Endometrial microvascular endothelial cells (primary cell): ENCODE results near the gene MAGEC2. TPM values are rescaled to one million over a fixed set of nuclear protein-coding genes. Genes with fewer than 3 reads are reported as not detected.

Experiments used
- in situ Hi-C: cut with HindIII; loops from 2 replicates; pipeline ENCODE4 v1.10.0; 2017; ENCODE audit warnings: low sequenced_read_pairs, low pct_unique_long_range_greater_than_20kb; ENCODE audit errors: inconsistent ontology term
- total RNA-seq: library from RNA; depleted of rRNA; stranded (reverse); fragments of >200 nt; gene quantifications from one replicate; pipeline ENCODE4 v1.2.3, GENCODE V29; 2015; ENCODE audit errors: inconsistent ontology term

Gene MAGEC2, protein sequence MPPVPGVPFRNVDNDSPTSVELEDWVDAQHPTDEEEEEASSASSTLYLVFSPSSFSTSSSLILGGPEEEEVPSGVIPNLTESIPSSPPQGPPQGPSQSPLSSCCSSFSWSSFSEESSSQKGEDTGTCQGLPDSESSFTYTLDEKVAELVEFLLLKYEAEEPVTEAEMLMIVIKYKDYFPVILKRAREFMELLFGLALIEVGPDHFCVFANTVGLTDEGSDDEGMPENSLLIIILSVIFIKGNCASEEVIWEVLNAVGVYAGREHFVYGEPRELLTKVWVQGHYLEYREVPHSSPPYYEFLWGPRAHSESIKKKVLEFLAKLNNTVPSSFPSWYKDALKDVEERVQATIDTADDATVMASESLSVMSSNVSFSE
- total RNA-seq = not detected

GRCh38 chrX:142204522-142205433 is at the start of gene MAGEC2:
MAGEC2 (minus strand) TSS chrX:142205290; CDS start chrX:142203987, 1,303 bp downstream.
- in situ Hi-C loops = no loop called here

DNA sequence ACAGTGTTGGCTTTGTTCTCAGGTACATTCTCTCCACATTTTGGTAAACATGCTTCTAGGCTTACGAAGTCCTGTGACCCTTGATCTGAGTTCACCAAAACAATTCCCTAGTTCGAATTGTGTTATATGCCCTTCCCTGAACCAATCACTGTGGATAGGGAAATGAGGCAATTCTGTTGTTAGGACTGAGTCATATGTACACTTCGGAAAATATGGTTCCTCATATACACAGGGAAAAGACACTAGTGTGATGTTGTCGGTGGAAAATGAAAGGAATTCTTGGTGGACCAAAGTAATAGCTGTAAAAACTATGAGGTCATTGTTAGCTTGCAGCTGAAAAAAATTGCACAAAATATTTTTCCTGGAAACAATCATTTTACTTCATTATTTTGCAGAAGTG is 46.6 kb upstream of the MAGEC2 start:
- in situ Hi-C loops = no loop called here

GRCh38 chrX:142251202-142251601 is 46.1 kb upstream of the MAGEC2 start:
- in situ Hi-C loops = no loop called here

- in situ Hi-C loops = no loop called here
These were observed 45.4 kb upstream of the MAGEC2 start for GRCh38 chrX:142250502-142250901.

- in situ Hi-C loops = no loop called here
These were observed 44.6 kb upstream of the MAGEC2 start for GRCh38 chrX:142249721-142250120.

DNA sequence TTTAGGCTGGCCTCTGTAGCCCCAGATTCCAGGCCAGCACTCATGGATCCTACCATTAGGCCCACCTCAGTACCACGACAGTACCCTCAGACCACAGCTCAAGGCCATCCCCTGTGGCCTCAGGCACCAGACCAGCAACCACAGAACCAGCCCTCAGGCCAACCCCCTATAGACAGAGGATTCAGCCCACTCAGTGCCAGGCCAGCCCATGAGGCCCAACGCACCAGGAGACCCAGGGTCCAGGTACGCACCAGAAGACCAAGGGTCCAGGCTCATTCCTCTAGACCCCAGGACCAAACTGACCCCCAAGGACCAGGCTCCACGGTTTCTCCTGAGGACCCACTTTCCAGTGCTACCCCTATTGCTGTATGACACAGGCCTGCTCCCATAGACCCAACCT is 39.5 kb upstream of the MAGEC2 start:
- in situ Hi-C loops = no loop called here

DNA sequence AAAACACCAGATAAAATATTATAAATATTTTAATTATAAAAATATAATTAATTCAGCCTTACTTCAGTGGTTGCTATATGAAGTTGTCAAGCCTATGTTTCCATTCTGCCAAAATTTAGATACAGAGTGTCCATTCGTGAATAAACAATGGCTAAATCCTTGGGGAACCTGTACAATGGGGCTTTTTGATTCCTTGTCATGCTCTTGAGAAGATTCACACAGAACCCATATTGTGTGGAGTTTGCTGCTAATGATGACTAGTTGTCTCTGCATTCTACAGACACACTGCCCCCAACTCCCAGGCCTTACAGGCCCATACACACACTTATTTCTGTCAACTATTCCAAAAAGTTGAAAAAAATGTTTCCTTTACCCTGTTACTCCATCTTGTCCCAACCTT is 33.4 kb upstream of the MAGEC2 start:
- in situ Hi-C loops = no loop called here

- in situ Hi-C loops = no loop called here
These were observed 28.3 kb upstream of the MAGEC2 start for GRCh38 chrX:142233400-142233799.

DNA sequence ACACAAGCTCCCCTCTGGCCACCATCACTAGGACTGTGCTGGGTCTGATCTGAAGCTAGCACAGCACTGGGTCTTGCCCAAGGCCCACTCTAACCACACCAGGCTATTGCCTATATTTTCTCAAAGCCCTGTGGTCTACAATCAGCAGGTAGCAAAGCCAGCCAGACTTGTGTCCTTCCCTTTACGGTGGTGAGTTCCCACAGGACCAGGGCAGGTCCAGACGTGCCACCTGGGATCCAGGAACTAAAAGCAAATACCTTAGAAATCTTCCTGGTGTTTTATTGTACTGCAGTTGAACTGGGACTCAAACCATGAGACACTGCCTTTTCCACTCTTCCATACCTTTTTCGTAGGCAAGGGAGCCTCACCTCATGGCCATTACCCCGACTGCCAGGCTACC is 9.0 kb upstream of the MAGEC2 start:
- in situ Hi-C loops = no loop called here

DNA sequence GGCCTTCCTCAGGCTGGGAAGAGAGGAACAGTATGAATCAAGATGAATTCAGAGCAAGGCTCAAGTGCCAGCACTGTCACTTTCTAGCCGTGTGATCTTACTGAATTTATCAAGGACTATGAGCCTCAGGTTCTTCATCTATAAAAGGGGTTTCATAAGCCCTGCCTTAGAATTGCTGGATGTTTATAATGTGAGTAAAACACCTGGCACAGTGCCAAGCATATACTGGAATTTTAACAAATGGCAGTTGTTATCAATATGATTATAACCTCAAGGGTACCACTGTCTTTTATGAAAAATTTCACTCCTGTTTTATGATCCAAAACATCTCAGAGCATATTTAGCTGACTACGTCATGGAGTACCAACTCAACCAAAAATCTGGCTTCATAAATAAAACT is 4.0 kb downstream of the MAGEC2 start:
- in situ Hi-C loops = no loop called here

DNA sequence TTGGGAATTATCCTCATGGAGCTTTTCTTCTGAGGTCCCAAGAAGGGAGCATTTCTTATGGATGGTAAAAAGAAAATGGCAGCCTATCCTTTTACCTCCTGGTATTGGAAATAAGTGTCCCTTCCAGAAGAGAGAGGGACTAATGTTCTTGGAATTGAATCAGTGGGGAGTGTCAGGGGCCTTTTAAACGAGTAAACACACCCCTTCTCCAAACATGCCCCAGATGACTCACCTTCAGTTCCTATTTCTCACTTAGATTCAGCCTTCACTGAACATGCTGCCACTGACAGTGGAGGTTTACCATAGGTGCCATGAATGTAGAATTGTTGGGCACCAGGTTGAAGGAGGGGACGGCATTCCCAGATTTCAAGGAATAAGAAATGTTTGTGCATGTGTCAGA is 19.0 kb downstream of the MAGEC2 start:
- in situ Hi-C loops = no loop called here

- in situ Hi-C loops = no loop called here
These were observed 20.1 kb downstream of the MAGEC2 start for GRCh38 chrX:142184756-142185602.

GRCh38 chrX:142156567-142156966 is 48.5 kb downstream of the MAGEC2 start:
- in situ Hi-C loops = no loop called here
